HG02884 (cell line): ENCODE results near the gene RPL18.

Experiments used
- ATAC-seq: cut with Tn5 transposase; IDR thresholded peaks from one replicate; pipeline ENCODE4 v1.9.1; 2021; ENCODE audit warnings: mild to moderate bottlenecking, moderate library complexity; ENCODE audit not compliant: unreplicated experiment

RPL18 gene

GRCh38 chr19:48630296-48631063 lies 11.5 kb upstream of the RPL18 start:
- ATAC-seq: no peak

- no peak for ATAC-seq
These were observed 10.8 kb upstream of the RPL18 start for GRCh38 chr19:48629599-48630295.

GRCh38 chr19:48629297-48629598 lies 10.3 kb upstream of the RPL18 start:
- no peak for ATAC-seq

GRCh38 chr19:48628486-48629296 lies 9.7 kb upstream of the RPL18 start:
- ATAC-seq: no peak

- no peak for ATAC-seq
These were observed 8.9 kb upstream of the RPL18 start for GRCh38 chr19:48627865-48628314.

GRCh38 chr19:48627201-48627864 lies 8.4 kb upstream of the RPL18 start:
- ATAC-seq: no peak

- ATAC-seq: no peak
These were observed 6.9 kb upstream of the RPL18 start for GRCh38 chr19:48625891-48626327.

- no peak for ATAC-seq
These were observed 6.1 kb upstream of the RPL18 start for GRCh38 chr19:48624791-48625723.

GRCh38 chr19:48624067-48624594 lies 5.2 kb upstream of the RPL18 start:
- peak; percentile 61 for ATAC-seq

GRCh38 chr19:48623556-48624066 lies 4.6 kb upstream of the RPL18 start:
- ATAC-seq: no peak

- ATAC-seq: no peak
These were observed 961 bp upstream of the RPL18 start for GRCh38 chr19:48619692-48620585.

GRCh38 chr19:48618278-48618915 lies 581 bp downstream of the RPL18 start:
- ATAC-seq: no peak

GRCh38 chr19:48617146-48617937 lies 1.6 kb downstream of the RPL18 start:
- ATAC-seq: no peak

GRCh38 chr19:48616491-48617056 lies 2.4 kb downstream of the RPL18 start:
- ATAC-seq: no peak

- no peak for ATAC-seq
These were observed 2.9 kb downstream of the RPL18 start for GRCh38 chr19:48616041-48616436.

GRCh38 chr19:48615231-48616040 lies 3.5 kb downstream of the RPL18 start:
- ATAC-seq: no peak
